HG02763 (cell line): ENCODE data around the gene HSPA1A.
"Not testable (repeated sequence)": the region's sequence is repeated elsewhere in the genome, so short reads cannot be mapped to it uniquely, and the experiment has no call there.

ENCODE experiments used
- ATAC-seq: cut with Tn5 transposase; IDR thresholded peaks from one replicate; pipeline ENCODE4 v1.9.1; 2021; ENCODE audit warnings: mild to moderate bottlenecking, moderate library complexity; ENCODE audit not compliant: unreplicated experiment

Gene HSPA1A

DNA sequence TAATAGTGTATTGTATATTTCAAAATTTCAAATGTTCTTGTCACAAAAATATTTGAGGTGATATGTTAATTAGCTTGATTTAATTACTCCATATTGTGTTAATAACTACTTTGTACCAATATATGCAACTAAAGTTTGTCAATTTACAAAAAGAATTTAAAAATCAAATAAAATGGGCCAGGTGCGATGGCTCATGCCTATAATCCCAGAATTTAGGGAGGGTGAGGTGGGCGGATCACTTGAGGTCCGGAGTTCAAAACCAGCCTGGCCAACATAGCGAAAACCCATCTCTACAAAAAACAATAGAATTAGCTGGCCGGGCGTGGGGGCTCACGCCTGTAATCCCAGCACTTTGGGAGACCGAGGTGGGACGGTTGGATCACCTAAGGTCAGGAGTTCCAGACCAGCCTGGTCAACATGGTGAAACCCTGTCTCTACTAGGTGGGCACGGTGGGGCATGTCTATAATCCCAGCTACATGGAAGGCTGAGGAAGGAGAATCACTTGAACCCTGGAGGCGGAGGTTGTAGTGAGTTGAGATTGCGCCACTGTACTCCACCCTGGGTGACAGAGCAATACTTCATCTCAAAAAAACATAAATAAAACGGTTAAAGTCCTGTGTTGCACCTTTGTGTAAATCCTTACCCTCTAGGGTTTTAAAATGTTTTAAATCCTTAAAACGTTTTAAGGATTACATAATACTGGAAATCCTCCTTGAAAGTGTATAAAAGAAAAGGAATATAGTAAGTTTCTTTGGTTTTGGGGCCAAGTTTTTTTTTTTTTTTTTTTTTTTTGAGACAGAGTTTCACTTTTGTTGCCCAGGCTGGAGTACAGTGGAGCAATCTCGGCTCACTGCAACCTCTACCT is 16.2 kb downstream of the HSPA1A start:
- no peak for ATAC-seq

DNA sequence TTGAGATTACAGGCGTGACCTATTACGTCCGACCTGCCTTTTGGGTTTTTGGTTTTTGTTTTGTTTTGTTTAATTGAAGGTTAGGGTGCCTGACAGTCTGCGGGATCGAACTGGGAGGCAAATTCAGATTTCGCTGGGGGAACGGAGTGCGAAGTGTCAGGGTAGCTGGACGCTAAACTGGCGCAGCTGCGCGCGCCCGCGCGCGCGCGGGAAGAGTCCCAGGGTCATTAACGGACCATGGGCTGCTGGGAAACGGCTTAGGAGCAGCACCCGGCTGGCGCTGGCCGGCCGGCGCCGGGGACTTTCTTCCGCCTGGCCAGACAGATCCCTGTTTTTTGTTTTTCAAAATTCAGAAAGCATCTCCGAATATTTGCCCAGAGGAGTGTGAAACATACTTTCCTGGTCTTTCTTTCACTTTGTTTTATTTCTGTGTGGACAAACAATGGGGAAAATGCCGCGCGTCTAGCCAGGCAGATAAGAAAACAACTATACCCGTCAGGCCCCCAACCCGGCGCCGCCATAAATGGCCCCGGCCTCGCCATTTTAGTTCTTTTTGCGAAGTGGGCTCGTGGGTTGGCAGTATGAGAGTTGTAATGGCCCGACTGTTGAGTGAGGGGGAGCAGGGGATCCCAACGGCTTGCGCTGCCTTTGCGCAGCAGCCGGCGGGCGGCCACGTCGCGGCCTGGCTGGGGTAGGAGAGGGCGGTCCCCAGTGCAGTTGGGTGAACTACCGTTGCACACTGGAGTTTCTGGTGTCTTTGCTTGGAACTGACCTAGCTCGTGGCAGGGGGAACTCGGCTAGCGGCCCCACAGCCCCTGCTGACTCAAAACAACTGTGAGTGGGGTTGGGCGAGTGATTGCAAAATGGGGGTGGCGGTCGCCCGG is 19.3 kb downstream of the HSPA1A start:
- peak; percentile 43 for ATAC-seq

DNA sequence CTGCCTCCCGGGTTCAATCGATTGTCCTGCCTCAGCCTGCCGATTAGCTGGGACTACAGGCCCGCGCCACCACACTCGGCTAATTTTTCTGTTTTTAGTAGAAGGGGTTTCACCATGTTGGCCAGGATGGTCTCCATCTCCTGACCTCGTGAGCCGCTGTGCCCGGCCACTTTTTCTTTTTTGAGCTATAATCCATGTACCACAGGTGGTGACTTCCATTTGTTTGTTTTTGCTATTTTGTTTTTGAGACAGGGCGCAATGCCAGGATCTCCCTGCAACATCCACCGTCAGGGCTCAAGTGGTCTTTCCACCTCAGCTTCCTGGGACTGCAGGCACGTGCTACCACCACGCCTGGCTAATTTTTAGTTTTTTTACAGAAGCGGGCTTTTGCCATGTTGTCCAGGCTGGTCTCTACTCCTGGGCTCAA is 20.7 kb downstream of the HSPA1A start:
- ATAC-seq: no peak

DNA sequence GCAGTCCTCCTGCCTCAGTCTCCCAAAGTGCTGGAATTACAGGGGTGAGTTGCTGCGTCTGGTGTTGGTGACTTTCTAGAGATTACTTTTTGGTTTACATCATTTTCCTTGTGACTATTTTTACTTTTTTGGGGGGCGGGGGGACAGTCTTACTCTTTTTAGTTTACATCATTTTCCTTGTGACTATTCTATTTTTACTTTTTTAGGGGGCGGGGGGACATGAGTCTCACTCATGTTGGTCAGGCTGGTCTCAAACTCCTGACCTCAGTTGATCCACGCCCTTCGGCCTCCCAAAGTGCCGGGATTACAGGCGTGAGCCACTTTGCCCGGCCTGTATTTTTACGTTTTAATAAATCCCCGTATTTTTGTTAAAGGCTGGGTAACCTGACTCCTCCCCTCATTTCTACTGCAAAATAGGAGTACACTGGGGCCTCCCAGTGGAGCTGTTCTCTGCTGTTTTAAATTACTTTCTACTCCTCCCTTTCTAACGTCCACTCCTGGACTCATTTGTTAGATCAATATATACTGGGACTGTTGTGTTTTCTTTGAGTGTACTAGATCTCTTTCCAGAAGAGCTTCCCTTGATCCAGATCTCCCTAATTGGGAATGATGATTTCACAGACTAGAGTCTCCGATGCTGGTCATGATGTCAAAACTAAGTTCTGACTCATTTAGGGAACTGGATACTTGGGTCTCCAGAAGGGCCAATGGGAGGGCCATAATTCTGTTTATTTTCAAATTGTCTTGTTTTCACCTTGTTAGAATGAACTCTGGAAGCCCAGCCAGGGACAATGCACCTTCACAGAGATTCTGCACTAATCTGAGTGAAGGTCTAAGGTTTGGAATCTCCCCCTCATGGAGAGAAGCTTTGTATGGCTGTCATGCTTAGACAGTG is 21.4 kb downstream of the HSPA1A start:
- no peak for ATAC-seq

DNA sequence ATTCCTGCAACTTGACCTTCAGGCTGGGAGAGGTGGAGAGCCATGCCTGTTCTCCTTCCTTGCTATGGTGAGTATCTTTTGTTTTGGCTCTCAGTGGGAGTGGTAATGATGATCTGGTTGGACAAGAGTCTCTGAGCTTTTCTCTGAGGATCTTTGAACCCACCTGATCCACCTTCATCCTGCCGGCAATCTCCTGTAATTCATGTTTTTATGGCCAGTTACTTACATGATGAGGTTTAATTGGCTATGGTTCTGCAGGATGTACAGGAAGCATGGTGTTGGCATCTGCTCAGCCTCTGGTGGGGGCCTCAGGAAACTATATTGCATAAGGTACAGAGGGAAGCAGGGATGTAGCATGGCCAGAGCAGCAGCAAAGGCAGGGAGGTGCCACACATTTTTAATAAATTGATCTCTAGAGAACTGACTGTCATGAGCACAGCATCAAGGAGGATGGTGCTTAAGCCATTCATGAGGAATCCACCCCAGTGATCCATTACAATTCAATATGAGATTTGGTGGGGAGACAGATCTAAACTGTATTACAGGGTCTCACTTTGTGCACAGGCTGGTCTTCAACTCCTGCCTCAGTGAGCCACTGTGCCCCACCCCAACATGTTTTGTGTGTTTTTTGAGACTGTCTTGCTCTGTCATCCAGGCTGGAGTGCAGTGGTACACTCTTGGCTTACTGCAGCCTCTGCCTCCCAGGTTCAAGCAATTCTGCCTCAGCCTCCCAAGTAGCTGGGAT is 22.2 kb downstream of the HSPA1A start:
- no peak for ATAC-seq

DNA sequence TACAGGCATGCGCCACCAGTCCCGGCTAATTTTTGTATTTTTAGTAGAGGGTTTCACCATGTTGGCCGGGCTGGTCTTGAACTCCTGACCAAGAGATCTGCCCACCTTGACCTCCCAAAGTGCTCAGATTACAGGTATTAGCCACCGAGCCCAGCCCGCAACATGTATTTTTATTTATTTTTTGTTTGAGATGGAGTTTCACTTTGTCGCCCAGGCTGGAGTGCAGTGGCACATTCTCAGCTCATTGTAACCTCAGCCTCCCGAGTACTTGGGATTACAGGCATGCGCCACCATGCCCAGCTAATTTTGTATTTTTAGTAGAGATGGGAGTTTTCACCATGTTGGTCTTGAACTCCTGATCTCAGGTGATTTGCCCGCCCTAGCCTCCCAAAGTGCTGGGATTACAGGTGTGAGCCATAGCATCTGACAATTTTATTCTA is 22.8 kb downstream of the HSPA1A start:
- ATAC-seq: not testable (repeated sequence)

DNA sequence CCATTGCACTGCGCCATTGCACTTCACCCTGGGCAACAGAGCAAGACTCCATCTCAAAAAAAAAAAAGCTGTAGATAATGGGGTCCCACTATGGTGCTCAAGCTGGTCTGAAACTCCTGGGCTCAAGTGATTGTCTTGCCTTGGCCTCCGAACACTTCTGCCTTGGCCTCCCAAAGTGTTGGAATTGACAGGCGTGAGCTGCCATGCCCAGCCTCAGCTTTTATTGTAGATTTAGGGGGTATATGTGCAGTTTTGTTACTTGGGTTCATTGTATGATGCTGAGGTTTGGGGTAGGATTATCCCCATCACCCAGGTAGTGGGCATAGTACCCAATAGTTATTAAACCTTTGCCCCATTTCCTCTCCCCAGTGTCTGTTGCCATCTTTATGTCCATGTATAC is 23.6 kb downstream of the HSPA1A start:
- no peak for ATAC-seq

DNA sequence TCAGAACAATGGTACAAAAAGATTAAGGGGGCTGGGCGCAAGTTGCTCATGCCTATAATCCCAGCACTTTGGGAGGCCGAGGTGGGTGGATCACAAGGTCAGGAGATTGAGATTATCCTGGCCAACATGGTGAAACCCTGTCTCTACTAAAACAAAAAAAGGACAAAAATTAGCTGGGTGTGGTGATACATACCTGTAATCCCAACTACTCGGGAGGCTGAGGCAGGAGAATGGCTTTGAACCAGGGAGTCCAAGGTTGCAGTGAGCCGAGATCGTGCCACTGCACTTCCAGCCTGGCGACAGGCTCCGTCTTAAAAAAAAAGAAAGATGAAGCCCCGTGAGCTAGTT is 24.4 kb downstream of the HSPA1A start:
- ATAC-seq: not testable (repeated sequence)

DNA sequence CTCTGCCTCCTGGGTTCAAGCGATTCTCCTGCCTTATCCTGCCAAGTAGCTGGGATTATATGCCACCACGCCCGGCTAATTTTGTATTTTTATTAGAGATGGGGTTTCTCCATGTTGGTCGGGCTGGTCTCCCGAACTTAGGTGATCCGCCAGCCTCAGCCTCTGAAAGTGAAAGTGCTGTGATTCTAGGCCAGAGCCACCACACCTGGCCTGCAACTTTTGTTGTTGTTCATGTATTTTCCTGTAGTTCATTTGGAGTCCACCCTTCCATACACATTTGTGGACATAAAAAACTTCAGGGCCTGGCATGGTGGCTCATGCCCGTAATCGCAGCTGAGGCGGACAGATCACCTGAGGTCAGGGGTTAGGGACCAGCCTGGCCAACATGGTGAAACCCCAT is 26.7 kb downstream of the HSPA1A start:
- no peak for ATAC-seq

DNA sequence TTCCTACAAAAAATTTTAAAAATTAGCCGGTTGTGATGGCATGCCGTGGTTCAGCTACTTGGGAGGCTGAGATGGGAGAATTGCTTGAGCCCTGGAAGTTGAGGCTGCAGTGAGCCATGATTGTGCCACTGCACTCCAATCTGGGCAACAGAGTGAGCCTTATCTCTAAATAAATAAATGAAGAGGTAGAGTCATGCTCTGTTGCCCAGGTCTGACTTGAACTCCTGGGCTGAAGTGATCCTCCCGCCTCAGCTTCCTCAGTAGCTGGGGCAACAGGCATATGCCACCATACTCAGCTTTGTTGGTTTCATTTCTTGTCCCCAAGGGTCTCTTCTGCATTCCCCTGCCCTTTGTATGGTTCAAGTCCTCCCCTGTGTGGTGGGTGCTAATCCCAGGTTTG is 29.2 kb downstream of the HSPA1A start:
- no peak for ATAC-seq

DNA sequence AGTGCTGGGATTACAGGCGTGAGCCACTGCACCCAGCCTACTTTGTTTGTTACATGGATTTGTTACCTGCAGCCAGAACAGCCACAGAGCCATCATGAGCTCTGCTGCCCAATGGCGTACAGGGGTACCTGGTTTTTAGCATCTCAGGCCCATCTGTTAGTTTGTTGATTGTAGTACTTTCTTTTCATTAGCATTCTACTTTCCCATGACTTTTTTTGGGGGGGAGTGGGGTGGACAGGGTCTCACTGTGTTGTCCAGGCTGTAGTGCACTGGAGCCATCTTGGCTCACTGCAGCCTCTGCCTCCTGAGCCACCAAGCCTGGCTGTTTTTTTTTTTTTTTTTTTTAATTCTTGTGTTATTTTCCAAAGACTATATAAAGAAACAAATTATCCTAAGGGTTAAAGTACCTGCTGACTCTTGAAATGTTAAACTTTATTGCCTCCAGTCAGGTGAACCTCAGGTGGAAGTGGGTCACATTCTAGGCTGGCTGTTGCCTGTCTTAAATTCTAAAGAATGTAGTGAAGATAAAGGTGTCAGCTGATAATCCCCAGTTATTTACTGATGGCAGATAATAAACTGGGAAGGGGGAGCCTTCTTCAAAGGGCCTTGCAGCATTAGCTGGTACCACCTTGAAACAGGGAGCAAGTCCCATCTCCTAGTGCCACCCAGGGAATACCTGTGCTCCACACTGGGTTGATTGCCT is 32.1 kb downstream of the HSPA1A start:
- no peak for ATAC-seq

DNA sequence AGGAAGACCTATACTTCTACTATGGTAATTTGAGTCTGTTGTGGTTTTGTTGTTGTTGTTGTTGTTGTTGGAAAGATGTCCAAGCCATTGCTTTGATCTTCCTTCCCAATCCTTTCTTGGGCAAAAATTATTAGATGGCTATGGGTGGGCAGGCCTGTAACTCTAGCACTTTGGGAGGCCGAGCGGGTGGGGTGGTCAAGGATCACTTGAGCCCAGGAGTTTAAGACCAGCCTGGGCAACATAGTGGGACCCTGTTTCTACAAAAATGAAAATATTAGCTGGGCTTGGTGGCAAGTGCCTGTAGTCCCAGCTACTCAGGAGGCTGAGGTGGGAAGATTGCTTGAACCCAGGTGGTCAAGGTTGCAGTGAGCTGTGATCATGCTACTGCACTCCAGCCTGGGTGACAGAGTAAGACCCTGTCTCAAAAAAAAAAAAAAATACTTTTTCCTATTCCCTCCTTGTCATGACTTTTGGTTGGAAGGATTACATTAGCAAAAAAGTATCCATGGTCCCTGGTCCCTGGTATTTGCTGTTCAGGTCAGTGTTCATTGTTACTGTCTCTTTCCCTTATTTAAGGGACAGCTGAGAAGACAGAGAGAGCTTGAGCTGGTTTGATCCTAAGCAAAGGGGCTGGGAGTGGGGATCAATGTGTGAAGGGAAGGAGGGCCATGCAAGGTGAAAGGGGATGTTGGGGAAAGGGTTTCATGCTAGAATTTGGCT is 35.6 kb downstream of the HSPA1A start:
- ATAC-seq: no peak

DNA sequence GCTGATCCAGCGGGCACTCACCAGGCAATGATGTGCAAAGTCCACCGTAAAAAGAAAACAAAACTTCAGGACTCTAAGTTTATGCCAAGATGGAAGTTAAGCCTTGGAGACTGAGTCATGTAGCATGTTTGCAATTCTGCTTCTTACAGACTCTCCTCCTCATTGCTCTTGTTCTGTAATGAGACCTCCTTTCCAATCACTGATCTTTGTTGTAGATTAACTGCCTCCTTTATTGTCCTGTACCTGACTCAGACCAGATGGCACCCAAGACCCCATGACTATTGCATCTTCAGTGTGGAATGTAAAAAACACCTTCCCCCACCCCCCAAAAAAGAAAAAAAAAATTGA is 36.1 kb downstream of the HSPA1A start:
- ATAC-seq: no peak

DNA sequence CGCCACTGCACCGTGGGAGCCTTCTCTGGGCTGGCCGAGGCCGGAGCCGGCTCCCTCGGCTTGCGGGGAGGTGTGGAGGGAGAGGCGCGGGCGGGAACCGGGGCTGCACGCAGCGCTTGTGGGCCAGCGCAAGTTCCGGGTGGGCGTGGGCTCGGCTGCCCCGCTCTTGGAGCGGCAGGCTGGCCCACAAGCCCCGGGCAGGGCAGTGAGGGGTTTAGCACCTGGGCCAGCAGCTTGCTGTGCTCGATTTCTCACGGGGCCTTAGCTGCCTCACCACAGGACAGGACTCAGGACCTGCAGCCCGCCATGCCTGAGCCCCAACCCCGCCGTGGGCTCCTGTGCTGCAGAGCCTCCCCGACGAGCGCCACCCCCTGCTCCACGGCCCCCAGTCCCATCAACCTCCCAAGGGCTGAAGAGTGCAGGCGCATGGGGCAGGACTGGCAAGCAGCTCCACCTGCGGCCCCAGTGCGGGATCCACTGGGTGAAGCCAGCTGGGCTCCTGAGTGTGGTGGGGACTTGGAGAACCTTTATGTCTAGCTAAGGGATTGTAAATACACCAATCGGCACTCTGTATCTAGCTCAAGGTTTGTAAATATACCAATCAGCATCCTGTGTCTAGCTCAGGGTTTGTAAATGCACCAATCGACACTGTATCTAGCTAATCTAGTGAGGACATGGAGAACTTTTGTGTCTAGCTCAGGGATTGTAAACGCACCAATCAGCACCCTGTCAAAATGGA is 36.8 kb downstream of the HSPA1A start:
- not testable (repeated sequence) for ATAC-seq

DNA sequence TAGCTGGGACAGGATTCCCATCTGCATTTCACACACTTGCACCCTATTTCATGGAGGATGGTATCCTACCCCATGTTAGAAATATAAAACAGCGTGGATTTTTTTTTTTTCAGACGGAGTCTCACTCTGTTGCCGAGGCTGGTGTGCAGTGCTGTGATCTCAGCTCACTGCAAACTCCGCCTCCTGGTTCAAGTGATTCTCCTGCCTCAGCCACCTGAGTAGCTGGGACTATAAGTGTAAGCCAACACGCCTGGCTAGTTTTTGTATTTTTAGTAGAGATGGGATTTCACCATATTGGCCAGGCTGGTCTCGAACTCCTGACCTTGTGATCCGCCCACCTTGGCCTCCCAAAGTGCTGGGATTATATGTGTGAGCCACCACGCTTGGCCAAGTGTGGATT is 42.4 kb downstream of the HSPA1A start:
- ATAC-seq: not testable (repeated sequence)

DNA sequence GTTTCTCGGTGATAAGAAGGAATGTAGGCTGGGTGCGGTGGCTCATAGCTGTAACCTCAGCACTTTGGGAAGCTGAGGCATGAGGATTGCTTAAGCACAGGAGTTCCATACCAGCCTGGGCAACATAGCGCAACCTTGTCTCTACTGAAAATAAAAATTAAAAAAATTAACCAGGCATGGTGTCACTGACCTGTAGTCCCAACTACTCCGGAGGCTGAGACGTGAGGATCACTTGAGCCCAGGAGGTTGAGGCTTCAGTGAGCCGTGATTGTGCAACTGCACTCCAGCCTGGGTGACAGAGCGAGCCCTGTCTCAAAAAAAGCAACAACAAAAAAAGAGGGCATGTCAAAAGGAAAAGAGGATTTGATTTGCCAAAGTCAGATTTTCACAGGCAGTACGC is 43.4 kb downstream of the HSPA1A start:
- no peak for ATAC-seq

DNA sequence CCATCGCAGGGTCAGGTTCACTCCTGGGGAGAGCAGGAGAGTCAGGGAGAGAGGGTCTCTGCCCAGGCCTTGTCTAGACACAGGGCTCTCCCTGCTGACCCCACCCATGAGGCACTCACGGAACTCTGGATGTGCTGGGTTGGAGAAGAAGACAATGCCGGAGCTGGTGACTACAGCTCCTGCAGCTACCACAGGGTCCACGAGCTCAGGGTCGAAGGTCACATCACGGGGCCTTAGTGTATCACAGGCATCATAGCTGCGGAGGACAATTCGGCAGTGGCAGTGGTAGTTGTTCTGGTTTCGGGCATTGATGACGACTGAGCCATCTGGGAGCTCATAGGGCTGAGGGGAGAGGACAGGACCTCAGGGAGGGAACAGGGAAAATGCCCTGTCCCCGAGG is 44.6 kb downstream of the HSPA1A start:
- ATAC-seq: no peak

DNA sequence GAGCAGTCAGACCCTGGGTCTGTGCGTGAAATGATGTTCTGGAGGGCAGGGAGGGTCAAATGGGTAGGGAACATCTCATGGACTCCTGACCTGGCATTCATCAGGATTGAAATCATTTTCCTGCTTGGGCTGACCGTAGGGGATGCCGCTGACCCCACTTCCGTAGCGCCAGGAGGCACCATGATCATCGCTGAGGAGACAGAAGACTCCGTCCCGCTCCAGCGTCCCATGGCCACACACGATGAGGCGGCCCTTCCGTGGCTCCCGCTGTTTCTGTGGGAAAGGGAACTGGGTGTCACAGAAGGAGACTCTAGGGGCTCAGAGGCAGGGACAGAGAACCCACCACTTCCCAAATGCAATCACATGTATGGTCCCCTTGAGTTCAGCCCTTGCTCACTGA is 45.0 kb downstream of the HSPA1A start:
- ATAC-seq: no peak
